ENCODE measurements around the gene APLN. TPM values are rescaled to one million over a fixed set of nuclear protein-coding genes. Genes with fewer than 3 reads are reported as not detected.

The APLN gene
- total RNA-seq, 2 donors from 2014 or later: 1.7 to 3.5 TPM

- Histone ChIP-seq H3K4me1 (replicated peaks) (no peaks in the 10 kb centered on the region), H3K27me3 (replicated peaks; ENCODE audit: insufficient read depth) (no peaks in the 10 kb centered on the region), H3K4me3 (no peak overlapping the region), H3K9me3 (no peaks in the 10 kb centered on the region), H3K27ac (no peak overlapping the region), H3K36me3 (no peaks in the 10 kb centered on the region)
- no peak for DNase-seq (ENCODE audit: low spot score)
- intact Hi-C loops (cut with DNase I): loop anchor here (5.0 to 10.0 kb wide), 2 partner anchors 91 to 189 kb away; no protein-coding TSS in a partner anchor
- no peak for TF ChIP-seq POLR2AphosphoS5 (IDR thresholded peaks at IDR 0.05)
- TF ChIP-seq POLR2A (IDR thresholded peaks at IDR 0.05): no peak
- TF ChIP-seq, protein P1, sequence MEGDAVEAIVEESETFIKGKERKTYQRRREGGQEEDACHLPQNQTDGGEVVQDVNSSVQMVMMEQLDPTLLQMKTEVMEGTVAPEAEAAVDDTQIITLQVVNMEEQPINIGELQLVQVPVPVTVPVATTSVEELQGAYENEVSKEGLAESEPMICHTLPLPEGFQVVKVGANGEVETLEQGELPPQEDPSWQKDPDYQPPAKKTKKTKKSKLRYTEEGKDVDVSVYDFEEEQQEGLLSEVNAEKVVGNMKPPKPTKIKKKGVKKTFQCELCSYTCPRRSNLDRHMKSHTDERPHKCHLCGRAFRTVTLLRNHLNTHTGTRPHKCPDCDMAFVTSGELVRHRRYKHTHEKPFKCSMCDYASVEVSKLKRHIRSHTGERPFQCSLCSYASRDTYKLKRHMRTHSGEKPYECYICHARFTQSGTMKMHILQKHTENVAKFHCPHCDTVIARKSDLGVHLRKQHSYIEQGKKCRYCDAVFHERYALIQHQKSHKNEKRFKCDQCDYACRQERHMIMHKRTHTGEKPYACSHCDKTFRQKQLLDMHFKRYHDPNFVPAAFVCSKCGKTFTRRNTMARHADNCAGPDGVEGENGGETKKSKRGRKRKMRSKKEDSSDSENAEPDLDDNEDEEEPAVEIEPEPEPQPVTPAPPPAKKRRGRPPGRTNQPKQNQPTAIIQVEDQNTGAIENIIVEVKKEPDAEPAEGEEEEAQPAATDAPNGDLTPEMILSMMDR (IDR thresholded peaks at IDR 0.05): no peak
- WGBS: 92% methylated on average over 8 of the region's 8 CpGs
Measured at GRCh38 chrX:129636175-129636681, 18.5 kb downstream of the APLN start.

GRCh38 chrX:129634541-129634940, 20.2 kb downstream of the APLN start:
- Histone ChIP-seq H3K27me3 (replicated peaks; ENCODE audit: insufficient read depth) (no peaks in the 10 kb centered on the region), H3K4me3 (no peak overlapping the region), H3K9me3 (no peaks in the 10 kb centered on the region), H3K36me3 (no peaks in the 10 kb centered on the region), H3K4me1 (replicated peaks) (no peaks in the 10 kb centered on the region), H3K27ac (no peak overlapping the region)
- TF ChIP-seq, protein P1 (IDR thresholded peaks at IDR 0.05): no peak
- TF ChIP-seq POLR2A (IDR thresholded peaks at IDR 0.05) (no peak), POLR2AphosphoS5 (IDR thresholded peaks at IDR 0.05) (no peak)
- DNase-seq (ENCODE audit: low spot score): no peak
- intact Hi-C loops (cut with DNase I): loop anchor here (10.0 kb wide), 1 partner anchor 190 kb away; no protein-coding TSS in a partner anchor
- 65% methylated on average over 7 of the region's 7 CpGs for WGBS

DNA sequence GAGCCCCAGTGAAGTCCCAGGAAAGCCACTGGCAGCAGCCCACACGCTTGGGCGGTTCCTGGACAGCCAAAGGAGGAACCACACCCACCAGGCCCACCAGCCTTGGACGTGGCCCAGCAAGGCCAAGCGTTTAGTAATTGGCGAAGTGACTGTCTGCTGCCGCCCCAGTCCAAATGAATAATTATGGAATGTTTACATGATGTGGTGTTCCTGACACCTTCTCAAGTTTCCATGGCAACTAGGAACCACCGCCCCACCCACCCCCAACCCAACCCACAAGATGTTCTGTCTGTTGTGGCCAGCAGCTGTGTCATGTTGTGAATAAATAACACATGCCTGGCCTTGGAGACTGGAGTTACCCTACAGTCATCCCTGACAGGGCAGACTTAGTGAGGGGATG, 22.3 kb downstream of the APLN start:
- H3K9me3 ChIP-seq: no peaks in the 10 kb centered on the region
- no peaks in the 10 kb centered on the region for H3K27me3 ChIP-seq (replicated peaks; ENCODE audit: insufficient read depth)
- no peaks in the 10 kb centered on the region for H3K36me3 ChIP-seq
- WGBS: 65% methylated on average over 7 of the region's 7 CpGs
- TF ChIP-seq POLR2AphosphoS5 (IDR thresholded peaks at IDR 0.05): no peak
- TF ChIP-seq, protein P1 (IDR thresholded peaks at IDR 0.05): no peak
- TF ChIP-seq POLR2A (IDR thresholded peaks at IDR 0.05): no peak
- intact Hi-C loops (cut with DNase I): loop anchor here (10.0 kb wide), 1 partner anchor 192 kb away; no protein-coding TSS in a partner anchor
- H3K4me3 ChIP-seq: no peak overlapping the region
- no peak for DNase-seq (ENCODE audit: low spot score)
- H3K27ac ChIP-seq: no peak overlapping the region
- H3K4me1 ChIP-seq (replicated peaks): no peaks in the 10 kb centered on the region

GRCh38 chrX:129631849-129632248, 22.9 kb downstream of the APLN start:
- Histone ChIP-seq H3K27me3 (replicated peaks; ENCODE audit: insufficient read depth) (no peaks in the 10 kb centered on the region), H3K4me3 (no peak overlapping the region), H3K27ac (no peak overlapping the region), H3K4me1 (replicated peaks) (no peaks in the 10 kb centered on the region), H3K36me3 (no peaks in the 10 kb centered on the region), H3K9me3 (no peaks in the 10 kb centered on the region)
- DNase-seq (ENCODE audit: low spot score): no peak
- WGBS: 84% methylated on average over 5 of the region's 5 CpGs
- intact Hi-C loops (cut with DNase I): loop anchor here (10.0 kb wide), 1 partner anchor 193 kb away; no protein-coding TSS in a partner anchor
- TF ChIP-seq, protein P1 (IDR thresholded peaks at IDR 0.05): no peak
- TF ChIP-seq POLR2A (IDR thresholded peaks at IDR 0.05) (no peak), POLR2AphosphoS5 (IDR thresholded peaks at IDR 0.05) (no peak)

DNA sequence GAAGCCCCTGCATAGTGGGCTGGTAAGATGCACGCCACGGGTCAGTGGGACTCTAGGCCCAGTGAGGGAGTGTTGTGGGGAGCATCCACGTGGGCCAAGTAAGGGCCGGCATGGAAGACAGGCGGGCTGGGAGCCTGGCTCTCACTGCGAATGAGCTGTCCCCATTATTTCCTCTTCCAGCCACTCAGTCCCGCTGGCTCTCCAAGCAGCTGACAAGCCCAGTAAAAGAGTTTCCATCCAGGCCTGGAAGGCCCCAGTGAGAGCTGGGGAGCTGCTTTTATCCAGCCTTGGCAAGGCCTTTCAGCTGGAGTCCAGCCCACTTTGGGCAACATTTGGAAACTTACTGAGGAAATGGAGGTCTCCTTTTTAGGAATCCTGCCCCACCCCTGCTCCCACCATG, 24.9 kb downstream of the APLN start:
- H3K4me1 ChIP-seq (replicated peaks): no peaks in the 10 kb centered on the region
- intact Hi-C loops (cut with DNase I): loop anchor here (10.0 kb wide), 1 partner anchor 195 kb away; no protein-coding TSS in a partner anchor
- no peaks in the 10 kb centered on the region for H3K9me3 ChIP-seq
- no peak for TF ChIP-seq POLR2AphosphoS5 (IDR thresholded peaks at IDR 0.05)
- TF ChIP-seq POLR2A (IDR thresholded peaks at IDR 0.05): no peak
- TF ChIP-seq, protein P1 (IDR thresholded peaks at IDR 0.05): no peak
- WGBS: 36% methylated on average over 7 of the region's 7 CpGs
- DNase-seq (ENCODE audit: low spot score): no peak
- no peaks in the 10 kb centered on the region for H3K36me3 ChIP-seq
- no peaks in the 10 kb centered on the region for H3K27me3 ChIP-seq (replicated peaks; ENCODE audit: insufficient read depth)
- no peak overlapping the region for H3K4me3 ChIP-seq
- H3K27ac ChIP-seq: no peak overlapping the region
